HG03439 (cell line): ENCODE results near the gene RCC2.

Experiments used
- ATAC-seq: cut with Tn5 transposase; IDR thresholded peaks from one replicate; pipeline ENCODE4 v1.9.1; 2021; ENCODE audit warnings: mild to moderate bottlenecking, moderate library complexity; ENCODE audit not compliant: unreplicated experiment

Gene RCC2

GRCh38 chr1:17447501-17447992, 8.1 kb upstream of the RCC2 start:
- ATAC-seq = no peak

- ATAC-seq = no peak
Observed at GRCh38 chr1:17442841-17443240, 3.4 kb upstream of the RCC2 start.

DNA sequence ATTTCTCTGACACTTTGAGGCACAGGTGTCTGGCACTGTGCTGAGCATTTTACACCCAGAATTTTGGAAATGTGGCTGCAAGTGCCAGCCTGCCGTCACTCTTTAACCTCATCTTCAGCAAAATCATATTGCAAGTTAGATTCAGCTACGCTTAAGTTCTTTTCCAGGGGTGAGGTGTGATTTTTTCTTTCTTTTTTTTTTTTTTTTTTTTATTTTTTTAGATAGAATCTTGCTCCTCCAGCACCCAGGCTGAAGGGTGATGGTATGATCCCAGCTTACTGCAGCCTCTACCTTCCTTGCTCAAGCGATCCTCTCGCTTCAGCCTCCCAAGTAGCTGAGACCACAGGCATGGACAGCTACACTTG, 2.5 kb upstream of the RCC2 start:
- no peak for ATAC-seq

GRCh38 chr1:17441265-17441992, 2.0 kb upstream of the RCC2 start:
- ATAC-seq = no peak

DNA sequence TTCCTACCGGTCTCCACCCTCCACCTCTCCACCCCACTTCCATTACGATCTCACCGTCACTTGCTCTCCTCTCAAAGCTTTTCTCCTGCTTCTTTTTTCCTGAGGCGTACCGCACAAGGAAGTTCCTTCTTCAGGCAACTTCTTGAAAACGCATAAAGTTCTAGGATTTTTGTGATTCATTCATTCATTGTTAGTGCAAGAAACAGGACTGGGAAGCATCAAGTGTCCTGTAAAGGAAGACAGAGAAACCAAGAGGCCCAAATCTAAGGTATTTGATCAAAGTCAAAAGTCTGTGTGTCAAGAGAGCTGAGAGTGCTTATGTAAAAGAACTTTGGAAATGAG, 1.3 kb upstream of the RCC2 start:
- no peak for ATAC-seq

DNA sequence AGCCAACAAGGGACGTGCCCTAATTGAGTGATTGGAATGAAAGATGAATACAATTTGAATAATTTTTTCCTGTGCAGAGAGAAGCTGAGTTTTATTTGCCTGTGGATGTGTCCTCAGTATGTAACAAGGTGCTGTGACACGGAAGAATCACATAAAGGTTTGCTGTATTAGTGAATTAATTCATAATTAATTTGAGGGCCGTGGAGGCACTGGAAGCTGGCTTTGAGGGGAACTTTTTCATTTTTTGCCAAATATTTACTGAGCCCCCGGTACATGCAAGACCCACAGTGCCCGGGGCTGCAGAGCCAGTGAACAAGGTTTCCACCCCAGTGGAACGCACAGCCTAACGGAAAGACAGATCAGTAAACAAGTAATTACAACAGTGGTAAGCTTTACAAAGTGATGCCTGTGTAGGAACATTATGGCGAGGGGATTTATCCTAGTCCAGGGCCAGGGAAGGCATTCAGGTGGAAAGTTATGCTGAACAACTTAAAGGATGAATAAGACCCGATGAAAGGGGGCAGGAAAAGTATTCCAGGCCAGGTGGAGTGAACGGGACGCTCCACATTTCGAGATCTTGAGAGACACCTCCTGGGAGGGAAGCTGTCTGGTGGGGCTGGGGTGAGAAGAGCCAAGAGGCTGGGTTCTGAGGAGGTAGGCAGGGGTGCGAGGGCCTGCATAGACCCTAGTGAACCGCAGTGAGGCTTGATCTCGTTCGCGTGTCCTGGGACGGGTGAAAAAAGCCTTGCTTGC, 773 bp upstream of the RCC2 start:
- ATAC-seq = no peak

- ATAC-seq = peak; percentile 36
Observed at GRCh38 chr1:17438318-17439249, 893 bp downstream of the RCC2 start.

- ATAC-seq = peak; percentile 39
Observed at GRCh38 chr1:17437580-17438317, 1.7 kb downstream of the RCC2 start.

DNA sequence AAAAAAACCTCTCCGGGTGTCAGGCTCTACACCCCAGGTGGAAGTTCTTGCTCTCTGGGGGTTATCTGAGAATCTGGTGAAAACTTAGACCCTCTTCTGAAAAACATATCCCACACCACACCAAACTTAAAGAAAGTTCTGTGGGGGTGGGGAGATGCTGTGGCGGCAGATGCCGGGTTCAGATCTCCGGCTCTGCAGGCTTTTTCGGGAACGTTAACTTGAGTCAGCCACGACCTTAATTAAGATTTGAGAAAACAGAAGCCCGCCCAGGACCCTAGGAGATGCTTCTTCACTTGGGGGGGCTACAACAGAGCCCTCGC, 2.3 kb downstream of the RCC2 start:
- no peak for ATAC-seq

DNA sequence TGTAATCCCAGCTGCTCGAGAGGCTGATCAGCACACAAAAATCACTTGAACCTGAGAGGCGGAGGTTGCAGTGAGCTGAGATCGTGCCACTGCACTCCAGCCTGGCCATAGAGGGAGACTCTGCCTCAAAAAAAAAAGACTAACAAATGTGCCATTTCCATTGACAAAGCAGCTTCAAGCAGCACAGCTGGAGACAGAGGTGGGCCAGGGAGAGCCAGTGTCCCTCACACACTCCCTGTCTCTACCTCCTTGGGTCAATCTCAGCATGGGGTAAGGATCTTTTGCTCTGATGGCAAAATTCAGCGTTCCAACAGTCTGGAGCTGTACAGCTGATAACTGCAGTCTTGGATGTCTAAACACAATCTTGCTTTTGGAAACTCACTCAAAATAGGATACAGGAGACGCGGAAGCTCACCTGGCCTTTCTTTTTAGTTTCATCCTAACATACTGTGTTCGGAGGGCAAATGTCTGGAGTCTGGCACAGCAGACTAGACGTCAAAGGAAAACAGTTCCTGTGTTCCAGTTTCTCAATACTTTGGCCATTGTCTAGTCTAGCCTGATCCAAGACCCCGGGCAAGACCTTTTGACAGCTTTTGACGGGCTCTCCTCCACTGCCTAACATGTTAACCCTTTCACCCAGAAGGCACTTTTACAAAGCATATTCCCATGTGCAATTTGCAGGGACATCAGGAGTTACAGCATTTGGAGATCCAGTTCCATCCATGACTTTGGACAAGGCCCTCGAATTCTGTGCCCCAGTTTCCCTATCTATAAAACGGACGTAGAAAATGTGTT, 2.9 kb downstream of the RCC2 start:
- no peak for ATAC-seq

- no peak for ATAC-seq
Observed at GRCh38 chr1:17434601-17435000, 4.9 kb downstream of the RCC2 start.

DNA sequence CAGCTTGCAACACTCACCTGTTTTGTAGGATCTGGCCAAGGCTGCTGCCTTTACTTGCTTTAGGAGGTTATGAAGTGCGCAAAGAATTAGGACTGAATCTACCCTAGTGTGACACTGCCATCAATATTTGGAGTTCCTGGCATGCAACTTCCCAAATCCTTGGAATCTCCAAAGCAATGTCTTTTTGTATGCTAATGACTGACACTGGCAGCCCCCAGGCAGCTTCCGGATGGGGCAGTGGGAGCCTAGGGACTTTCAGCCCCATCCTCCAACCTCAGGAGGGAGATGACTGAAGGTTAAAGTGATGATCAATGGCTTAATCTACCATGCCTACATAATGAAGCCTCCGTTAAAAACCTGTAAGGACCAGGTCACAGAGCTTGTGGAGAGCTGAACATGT, 5.5 kb downstream of the RCC2 start:
- no peak for ATAC-seq

- no peak for ATAC-seq
Observed at GRCh38 chr1:17433261-17433660, 6.2 kb downstream of the RCC2 start.

GRCh38 chr1:17432412-17432811, 7.1 kb downstream of the RCC2 start:
- ATAC-seq = no peak

DNA sequence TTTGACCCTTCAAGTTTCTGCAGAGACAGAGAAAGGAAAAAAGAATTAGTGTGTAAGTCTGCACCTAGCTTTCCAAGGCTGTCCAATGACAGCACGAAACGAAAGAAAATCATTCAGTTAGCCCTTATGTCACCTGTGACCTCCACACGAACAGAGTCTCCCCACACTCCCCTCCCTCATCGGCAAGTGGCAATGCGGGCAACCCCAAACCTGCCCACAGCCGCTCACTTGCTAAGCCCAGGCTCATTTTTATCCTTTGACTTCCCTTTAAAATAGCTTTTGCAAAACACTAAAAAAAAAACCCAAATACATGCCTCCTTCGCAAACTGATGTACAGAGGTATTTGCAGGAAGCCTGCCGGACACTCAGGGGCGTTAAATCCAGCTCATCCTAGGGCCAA, 10.3 kb downstream of the RCC2 start:
- ATAC-seq = no peak

GRCh38 chr1:17427696-17428660, 11.5 kb downstream of the RCC2 start:
- no peak for ATAC-seq

DNA sequence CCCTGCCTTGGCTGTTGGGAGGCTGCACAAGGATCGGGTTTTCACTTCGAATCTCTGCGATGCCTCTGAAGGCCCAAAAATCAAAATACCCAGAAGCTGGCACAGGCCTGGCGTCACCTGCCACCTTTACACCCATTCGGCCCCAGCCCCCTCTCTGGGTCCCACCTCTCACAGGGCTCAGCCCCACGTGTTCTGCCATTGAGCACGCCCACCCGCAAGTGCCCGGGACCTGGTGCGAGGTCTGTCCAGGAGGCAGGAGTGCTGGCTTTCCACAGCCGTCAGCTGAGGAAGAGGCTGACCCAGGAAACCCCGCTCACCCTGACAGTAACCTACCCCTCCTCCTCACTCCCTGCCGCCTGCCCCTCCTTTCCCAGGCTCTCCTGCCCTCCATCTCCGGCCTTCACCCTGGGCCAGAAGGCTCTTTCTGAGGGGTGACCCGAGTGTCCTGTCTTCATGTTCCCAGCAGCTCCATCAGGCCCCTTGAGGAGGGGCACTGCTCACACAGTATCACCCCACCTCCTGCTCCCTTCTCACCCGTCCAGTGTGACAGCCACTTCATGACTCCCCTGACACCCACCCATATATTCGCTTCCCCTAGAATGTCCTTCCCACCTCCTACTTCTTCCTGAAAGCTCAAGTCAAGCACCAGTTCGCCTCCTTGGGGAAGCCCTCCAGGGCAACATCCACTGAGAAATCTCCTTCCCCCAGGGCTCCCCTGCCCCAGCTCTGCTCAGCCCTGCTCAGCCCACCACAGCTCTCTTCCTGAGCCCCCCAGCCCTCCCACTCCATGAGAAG, 13.5 kb downstream of the RCC2 start:
- ATAC-seq = no peak

- no peak for ATAC-seq
Observed at GRCh38 chr1:17423781-17424245, 15.7 kb downstream of the RCC2 start.
